Measurements from ENCODE around the gene MAGI3.

MAGI3 gene

DNA sequence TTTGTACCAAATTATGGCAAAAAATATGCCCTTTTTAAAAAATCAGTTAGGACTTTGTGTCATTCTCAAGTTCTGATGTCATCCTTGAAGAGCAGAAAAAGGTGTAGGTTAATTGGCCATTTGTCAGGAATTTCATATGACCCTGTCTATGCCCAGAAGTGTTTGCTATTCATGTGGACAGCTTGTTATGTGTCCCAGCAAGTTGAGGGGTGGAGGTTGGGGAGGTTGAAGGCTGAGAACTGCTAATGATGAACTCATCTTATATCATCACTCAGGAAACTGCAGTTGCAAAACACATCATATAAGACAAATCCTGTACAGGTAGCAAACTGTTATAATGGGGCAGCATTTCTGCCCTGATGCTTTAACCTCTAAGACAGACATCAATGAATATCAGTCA, 262.5 kb downstream of the MAGI3 start:
- DNase-seq (ENCODE audit: low read depth in 3 of 3, low spot score in 1 of 3), result no peak

DNA sequence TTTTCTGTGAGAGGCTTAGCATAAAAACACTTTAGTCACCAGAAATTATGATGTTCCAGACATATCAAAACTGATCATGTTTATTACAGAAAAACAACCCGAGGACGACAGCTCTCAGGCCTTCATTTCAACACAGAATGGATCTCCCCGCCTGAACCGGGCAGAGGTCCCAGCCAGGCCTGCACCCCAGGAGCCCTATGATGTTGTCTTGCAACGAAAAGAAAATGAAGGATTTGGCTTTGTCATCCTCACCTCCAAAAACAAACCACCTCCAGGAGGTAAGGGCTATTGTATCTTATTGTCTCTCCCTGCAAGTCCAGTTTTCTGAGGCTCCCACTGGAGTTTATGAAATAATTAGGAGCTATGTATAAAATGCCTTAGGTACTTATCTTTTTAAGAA, 263.4 kb downstream of the MAGI3 start:
- no peak for DNase-seq (ENCODE audit: low read depth in 3 of 3, low spot score in 1 of 3)

DNA sequence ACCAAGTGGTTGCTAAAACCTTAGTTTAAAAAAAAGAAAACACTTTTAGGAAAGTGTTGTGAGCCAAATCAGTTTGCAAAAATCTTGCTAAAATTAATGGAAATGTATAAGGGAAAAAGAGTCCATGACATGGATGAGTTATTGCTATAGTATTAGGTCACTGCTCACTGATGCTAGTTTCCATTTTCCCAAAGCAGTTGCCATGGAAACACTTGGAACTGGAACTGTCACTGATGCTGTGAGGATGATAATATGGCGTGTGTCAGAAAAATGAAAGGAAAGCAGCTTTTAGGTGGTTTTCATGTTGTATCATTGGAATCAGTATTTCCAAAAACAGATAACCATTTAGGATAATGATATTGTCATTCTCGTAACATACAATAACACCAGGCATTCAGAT, 264.6 kb downstream of the MAGI3 start:
- DNase-seq (ENCODE audit: low read depth in 3 of 3, low spot score in 1 of 3), result no peak

DNA sequence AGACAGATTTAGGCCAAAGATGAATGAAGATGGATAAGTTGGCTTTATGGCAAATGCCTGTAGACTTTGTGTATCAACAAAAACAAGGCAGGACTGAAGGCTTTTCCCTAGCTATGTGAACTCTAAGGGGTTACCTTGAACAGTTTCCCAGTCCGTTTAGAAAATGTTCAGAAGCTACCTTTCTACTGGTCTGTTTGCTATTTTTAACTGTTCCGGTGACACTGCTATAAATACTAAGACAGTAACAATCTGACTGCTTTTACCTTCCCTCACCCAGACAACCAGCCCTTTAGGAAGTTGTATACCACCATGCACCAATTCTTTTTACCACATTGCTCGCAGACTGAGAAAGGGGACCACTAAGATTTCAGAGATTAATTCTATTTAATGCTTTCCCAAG, 266.8 kb downstream of the MAGI3 start:
- no peak for DNase-seq (ENCODE audit: low read depth in 3 of 3, low spot score in 1 of 3)

DNA sequence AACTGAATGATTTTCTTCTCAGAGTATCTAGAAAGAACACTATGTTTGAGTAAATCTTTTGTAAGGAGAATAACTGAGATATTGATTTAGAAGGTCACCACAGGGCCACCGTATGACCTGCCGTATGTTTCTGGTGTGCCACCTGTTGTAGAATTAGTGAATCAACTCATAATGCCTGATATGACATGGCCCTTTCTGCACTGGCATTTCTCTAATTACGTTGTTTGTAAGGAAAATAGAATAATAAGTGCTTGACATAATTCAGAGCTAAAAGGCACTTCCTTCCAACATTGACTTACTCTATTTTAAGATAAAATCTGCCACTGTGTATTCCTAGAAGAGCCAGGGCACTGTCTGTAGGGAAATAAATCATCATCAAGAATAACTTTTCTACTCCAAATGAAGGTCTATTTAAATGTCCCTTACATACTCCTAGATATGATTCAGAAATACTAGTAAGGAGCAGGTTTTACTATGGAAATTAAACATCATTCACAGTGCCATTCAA, 267.3 kb downstream of the MAGI3 start:
- no peak for DNase-seq (ENCODE audit: low read depth in 3 of 3, low spot score in 1 of 3)

DNA sequence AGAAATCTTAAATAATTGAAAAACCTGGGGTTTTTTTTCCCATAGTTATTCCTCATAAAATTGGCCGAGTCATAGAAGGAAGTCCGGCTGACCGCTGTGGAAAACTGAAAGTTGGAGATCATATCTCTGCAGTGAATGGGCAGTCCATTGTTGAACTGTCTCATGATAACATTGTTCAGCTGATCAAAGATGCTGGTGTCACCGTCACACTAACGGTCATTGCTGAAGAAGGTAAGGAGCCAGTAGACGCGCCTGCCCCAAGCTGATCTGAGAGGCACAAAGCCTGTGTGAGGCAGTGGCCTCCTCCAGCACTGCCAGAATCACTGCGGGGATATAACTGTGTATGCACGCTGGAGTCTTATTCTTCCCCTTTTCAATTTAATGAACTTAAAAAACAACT, 268.7 kb downstream of the MAGI3 start:
- no peak for DNase-seq (ENCODE audit: low read depth in 3 of 3, low spot score in 1 of 3)

DNA sequence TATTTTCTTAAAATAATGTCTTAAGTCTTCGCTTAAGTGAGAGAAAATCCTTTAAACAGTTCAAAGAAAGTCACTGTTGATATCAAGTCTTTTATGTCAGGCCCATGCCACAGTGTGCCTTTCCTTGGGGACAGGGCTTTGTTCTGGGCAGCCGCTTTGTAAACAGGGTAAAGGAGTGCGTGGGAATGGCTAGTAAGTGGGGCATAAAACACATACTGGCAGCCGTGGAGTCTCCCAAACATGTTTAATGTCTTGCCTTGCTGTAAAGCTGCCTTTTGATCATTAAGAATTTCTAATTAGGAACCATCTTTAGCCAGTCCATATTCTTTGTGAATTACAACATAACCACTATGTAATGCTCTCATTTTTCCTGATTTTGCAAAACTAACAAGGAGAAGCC, 269.2 kb downstream of the MAGI3 start:
- DNase-seq (ENCODE audit: low read depth in 3 of 3, low spot score in 1 of 3), result no peak

DNA sequence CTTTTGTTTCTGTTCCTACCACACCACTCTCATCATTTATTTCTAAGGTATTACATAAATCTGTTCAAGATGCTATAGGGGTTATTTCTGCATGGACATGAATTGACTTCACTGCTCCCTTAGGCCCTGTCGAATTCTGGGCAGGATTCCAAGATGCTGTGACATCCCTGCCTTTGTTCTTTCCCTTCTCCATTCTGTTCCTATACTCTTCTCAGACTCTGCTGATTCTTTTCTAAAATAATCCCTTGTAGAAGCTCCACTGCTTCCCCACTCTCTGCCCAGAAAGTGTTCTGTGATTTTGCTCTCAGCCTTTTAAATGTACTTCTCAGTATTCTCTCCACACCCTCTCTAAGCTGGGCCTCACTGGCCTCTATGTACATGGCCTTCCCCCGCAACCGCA, 269.8 kb downstream of the MAGI3 start:
- DNase-seq (ENCODE audit: low read depth in 3 of 3, low spot score in 1 of 3), result no peak

DNA sequence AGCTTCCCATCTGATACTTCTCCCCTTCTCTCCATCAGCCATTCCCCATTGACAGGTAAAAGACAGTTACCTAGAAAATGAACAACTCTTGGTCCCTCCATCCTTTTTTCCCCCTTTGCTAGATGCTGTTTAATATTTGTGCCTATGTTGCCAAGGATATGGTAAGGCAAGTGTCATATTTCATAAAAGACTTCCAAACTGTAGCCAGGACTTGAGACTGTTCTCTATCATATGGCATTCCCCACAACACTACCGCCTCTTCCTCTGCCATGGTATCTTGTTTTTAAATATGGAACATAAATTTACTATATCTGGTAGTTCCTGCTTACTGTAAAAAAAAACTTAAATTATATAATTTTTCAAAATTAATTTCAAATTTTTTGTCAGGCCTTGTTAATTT, 271.8 kb downstream of the MAGI3 start:
- DNase-seq (ENCODE audit: low read depth in 3 of 3, low spot score in 1 of 3), result no peak

DNA sequence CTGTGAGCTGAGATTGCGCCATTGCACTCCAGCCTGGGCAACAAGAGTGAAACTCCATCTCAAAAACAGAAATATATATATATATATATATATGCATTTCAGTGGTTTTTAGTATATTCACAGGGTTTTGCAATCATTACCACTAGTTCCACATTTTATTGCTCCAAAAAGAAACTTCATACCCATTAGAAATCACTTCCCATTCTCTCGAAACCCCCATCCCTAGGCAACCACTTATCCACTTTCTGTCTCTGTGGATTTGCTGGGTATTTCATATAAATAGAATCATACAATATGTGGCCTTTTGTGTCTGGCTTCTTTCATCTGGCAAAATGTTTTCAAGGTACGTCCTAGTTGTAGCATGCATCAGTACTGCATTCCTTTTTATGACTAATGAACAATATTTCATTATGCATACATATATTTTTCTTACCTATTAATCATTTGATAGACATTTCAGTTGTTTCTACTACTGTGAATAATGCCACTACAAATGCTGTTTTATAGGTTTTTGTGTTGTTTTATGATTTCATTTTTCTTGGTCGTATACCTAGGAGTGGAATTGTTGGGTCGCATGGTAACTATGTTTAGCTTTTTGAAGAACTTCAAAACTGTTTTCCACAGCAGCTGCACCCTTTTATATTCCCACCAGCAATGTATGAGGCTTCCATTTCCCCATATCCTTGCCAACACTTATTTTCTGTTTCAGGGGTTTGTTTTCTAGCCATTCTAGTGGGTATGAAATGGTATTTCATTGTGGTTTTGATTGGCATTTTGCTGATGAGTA, 273.0 kb downstream of the MAGI3 start:
- no peak for DNase-seq (ENCODE audit: low read depth in 3 of 3, low spot score in 1 of 3)

DNA sequence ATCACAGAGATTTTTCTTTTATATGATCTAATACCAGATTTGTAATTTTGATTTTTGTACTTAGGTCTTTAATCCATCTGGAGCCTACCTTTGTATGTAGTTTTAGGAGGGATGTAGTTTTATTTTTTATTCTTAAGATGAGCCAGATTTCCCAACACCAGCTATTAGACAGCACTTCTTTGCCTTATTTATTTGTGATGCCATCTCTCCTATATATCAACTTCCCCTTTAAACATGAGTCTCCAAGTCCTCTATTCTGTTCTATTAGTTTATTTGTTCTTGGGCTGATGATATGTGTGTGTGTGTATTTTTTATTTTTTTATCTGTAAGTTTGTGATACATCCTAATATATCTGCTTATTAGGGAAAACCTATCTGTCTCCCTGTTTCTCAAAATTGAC, 274.8 kb downstream of the MAGI3 start:
- DNase-seq (ENCODE audit: low read depth in 3 of 3, low spot score in 1 of 3), result no peak

DNA sequence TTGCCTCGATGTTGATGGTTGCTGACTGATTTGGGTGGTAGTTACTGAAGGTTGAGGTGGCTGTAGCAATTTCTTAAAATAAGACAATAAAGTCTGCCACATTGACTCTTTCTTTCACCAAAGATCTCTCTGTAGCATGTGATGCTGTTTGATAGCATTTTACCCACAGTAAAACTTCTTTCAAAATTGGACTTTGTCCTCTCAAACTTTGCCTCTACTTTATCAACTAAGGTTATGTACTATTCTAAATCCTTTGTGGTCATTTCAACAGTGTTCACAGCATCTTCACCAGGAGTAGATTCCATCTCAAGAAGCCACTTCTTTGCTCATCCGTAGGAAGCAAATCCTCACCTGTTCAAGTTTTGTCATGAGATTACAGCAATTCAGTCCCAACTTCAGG, 275.8 kb downstream of the MAGI3 start:
- DNase-seq (ENCODE audit: low read depth in 3 of 3, low spot score in 1 of 3), result no peak

DNA sequence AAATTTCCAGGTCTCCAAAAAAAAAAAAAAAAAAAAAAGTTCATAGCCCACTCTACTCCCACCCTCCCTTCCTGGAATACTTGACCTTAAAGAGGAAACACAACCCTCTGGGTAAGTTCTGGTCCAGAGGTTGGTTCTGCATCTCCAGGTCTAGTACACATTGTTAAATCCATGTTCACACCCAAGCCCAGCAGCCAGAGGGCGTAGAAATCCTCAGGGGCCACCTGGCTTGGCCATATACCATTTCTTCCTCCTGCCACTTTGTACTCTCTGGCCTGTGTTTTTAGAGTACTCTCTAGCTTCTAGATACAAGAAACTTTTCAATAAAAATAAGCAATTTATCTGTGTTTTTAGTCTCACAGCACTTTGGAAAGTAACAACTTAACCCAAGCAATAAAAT, 279.7 kb downstream of the MAGI3 start:
- DNase-seq (ENCODE audit: low read depth in 3 of 3, low spot score in 1 of 3), result no peak

DNA sequence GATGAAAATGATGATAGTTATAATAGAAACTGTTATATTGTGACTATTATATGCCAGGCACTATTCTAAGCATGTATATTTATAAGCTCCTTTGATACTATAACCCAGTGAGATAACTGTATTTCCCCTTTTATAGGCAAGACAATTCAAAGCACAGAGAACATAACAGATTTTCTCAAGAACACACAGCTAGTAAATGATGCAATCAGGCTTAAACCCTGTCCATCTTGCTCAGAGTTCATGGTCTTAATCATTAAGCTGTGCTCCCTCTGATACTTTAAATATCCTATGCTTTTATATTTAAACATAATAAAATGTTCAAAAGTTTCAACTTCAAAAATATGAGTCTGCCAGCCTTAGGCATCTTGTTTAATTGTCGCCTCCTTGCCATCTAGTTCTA, 280.3 kb downstream of the MAGI3 start:
- DNase-seq (ENCODE audit: low read depth in 3 of 3, low spot score in 1 of 3), result no peak

DNA sequence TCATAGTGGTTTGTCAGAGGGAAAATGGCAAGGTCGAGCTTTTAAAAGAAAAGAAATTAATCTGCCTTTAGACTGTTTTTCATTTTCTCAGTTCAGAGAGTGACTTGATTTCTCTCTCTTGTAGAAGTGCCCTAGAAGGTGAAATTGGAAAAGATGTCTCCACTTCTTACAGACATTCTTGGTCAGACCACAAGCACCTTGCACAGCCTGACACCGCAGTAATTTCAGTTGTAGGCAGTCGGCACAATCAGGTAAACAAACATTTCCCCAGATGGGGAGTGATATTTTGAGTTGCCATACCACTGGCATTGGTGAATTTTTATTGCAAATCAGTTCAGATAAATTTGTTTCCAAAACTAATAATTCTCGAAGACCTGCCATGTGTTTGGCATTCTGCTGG, 282.2 kb downstream of the MAGI3 start:
- no peak for DNase-seq (ENCODE audit: low read depth in 3 of 3, low spot score in 1 of 3)

DNA sequence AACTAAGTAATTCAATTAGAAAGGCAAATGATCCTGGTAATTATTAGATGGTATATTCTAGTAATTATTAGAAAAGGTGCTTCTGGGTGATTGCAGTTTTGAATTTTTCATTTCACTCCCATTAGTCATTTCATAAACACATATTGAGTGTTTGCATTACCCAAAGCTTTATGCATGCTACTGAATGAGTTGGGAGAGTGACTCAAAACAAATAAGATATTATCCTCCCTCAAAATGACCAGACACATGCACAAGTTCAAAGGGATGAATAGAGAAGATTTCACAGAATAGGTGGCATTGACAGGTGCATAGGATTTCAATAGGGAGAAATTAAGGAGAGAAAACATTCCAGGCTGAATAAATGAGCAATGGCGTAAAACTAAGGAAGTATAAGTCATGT, 284.3 kb downstream of the MAGI3 start:
- DNase-seq (ENCODE audit: low read depth in 3 of 3, low spot score in 1 of 3), result no peak

DNA sequence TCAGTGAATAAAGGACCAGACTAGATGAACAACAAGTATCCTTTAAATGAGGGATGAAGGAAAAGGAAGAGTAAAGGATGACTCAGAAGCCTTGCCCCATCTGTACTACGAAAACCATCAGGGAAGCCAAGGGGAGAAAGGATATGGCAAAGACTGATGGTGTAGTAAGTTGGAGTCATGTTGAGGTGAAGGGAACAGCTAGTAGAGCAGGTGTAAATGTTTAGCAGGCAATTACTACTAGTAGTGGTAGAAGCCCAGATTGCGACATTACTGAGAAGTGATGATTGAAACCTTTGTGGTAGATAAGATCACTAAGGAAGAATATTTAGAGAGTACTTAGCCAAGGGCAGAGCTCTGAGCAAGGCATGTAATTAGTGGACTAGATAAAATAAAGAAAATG, 285.0 kb downstream of the MAGI3 start:
- no peak for DNase-seq (ENCODE audit: low read depth in 3 of 3, low spot score in 1 of 3)

DNA sequence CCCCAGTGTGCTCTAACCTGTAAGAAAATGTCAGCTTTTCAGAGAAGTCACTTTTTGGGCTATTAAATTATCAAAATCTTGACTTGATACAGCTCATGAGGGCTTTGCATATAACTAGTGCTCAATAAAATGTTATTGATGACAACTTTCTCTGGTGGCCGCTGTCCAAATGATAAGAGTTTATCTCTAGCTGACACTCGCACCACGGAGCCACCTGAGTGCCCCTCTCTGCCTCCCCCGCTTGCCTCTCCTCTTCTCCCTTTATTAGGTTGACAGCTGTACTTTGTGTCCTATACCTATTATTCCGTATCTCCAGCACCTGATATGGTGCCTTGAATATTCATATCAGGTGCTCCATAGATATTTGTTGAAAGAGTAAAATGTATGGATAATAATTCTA, 286.2 kb downstream of the MAGI3 start:
- DNase-seq (ENCODE audit: low read depth in 3 of 3, low spot score in 1 of 3), result no peak

DNA sequence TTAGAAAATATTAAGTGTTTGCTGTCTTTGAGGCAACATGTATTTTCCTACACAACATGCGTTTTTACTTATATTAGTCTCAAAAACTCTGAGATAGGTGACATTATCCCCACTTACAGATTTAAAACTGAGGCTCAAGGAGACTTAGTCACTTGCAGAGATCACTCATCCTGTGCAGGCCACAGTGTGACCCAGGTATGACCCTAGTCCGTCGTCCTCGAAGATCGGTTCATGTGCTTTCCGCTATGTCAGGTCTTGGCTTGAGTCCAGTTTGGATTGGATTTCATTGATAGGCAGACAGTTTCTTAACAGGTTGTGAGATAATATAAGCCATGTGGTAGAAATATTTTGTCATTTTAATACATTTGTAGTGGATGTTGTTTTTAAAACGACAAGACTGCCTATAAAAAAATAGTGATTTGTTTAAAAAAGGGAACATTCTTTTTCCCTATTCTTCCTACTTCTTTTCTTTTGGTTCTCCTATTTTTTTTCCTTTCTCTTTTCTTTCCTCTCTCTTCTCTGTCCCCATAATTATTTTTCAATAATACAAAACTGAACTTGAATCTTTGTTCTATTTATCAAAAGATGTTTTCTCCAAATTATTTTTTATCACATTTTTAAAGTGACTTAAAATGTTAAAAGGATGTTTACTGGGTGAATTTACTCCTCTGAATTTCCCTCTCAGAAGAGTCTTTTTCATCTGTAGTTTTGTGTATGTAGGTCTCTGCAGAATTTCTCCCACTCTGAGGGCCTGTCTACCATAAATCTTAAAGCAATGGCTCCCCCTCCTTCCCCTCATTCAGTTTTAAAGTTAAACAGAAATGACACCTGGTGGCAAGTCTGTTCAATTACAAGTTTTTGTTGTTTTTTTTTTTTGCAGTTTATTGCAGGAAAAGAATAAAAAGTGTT, 287.2 kb downstream of the MAGI3 start:
- no peak for DNase-seq (ENCODE audit: low read depth in 3 of 3, low spot score in 1 of 3)

DNA sequence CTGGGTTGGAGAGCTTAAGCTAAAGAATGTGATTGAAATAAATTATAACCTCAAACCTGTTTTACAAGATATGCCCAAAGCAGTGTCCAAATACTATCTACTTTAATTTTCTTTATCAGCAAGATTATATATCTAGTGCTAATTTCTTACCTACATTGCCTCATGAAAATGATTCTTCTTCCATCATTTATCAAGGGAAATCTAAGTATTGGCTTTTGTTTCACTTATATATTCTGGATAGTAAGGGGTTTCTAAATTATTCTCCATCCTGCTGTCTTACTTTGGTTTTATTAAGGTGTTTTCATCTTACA, 287.8 kb downstream of the MAGI3 start:
- DNase-seq (ENCODE audit: low read depth in 3 of 3, low spot score in 1 of 3), result no peak

DNA sequence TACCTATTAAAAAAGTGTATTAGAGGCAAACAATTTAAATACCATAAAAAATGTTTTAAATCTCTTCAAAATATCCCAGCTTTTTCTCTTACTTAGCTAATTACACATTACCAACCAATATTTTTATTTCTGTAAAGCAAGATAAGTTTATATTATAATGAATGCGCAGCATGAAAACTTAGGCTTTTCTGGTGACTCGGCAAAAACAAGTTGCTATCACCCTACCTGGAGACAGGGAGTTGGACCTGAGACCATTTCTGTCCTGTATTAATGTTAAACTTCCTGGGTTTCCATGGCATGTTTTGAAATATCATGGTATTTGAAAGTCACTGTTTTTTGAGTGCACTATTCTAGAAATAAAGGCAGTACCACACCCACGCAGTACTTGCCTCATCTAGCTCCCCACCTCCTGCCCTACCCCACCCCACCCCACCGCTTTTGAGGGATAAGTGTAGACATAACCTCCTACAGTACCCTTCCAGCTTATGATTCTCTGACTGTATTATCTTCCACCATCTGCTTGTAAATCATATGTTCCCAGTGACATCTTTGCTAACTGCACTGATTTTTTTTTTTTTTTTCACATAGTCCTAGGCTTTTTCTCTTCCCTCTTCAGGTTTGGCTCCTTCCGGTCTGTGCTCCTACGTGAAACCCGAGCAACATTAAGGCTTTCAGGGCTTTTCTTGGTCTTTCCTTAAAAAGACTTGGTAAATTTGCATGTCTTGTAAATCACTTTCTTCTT, 291.5 kb downstream of the MAGI3 start:
- no peak for DNase-seq (ENCODE audit: low read depth in 3 of 3, low spot score in 1 of 3)
